Hepatocyte (in vitro differentiated cells): Measurements from ENCODE around the gene CLEC3A. TPM values are rescaled to one million over a fixed set of nuclear protein-coding genes. Genes with fewer than 3 reads are reported as not detected.
A peak's percentile ranks its signal among the peaks of the same experiment; 100 is the strongest.
"Not testable (repeated sequence)": the region's sequence is repeated elsewhere in the genome, so short reads cannot be mapped to it uniquely, and the experiment has no call there.

Experiments used
- DNase-seq: peaks from one replicate; pipeline ENCODE4 v3.0.0-alpha.2; 2016; ENCODE audit warnings: low spot score
- H2AFZ ChIP-seq: fragments of 200-600 bp; sonication (generic); 2 replicates; pipeline ENCODE4 v1.6.0; 2016; ENCODE audit warnings: antibody characterized with exemption, mild to moderate bottlenecking
- H3K27ac ChIP-seq: fragments of 200-600 bp; sonication (generic); 2 replicates; pipeline ENCODE4 v1.5.1; 2016; ENCODE audit warnings: mild to moderate bottlenecking
- H3K27me3 ChIP-seq: fragments of 200-600 bp; sonication (generic); 2 replicates; pipeline ENCODE4 v1.6.1; 2016
- H3K36me3 ChIP-seq: fragments of 200-600 bp; sonication (generic); replicated peaks from 2 replicates; pipeline ENCODE4 v1.5.1; 2016; ENCODE audit warnings: low read depth; ENCODE audit not compliant: insufficient read depth
- H3K4me1 ChIP-seq: fragments of 200-600 bp; sonication (generic); 2 replicates; pipeline ENCODE4 v1.5.1; 2016; ENCODE audit warnings: mild to moderate bottlenecking, moderate library complexity; ENCODE audit not compliant: insufficient read depth
- H3K4me2 ChIP-seq: fragments of 200-600 bp; sonication (generic); 2 replicates; pipeline ENCODE4 v1.6.0; 2016
- H3K4me3 ChIP-seq: fragments of 200-600 bp; sonication (generic); 2 replicates; pipeline ENCODE4 v1.5.1; 2016; ENCODE audit warnings: mild to moderate bottlenecking
- H3K79me2 ChIP-seq: fragments of 200-600 bp; sonication (generic); 2 replicates; pipeline ENCODE4 v1.6.0; 2017; ENCODE audit warnings: mild to moderate bottlenecking
- H3K9me2 ChIP-seq: fragments of 200-600 bp; sonication (generic); replicated peaks from 2 replicates; pipeline ENCODE4 v1.6.0; 2017; ENCODE audit warnings: mild to moderate bottlenecking; ENCODE audit not compliant: insufficient read depth
- H3K9me3 ChIP-seq: fragments of 200-600 bp; sonication (generic); 2 replicates; pipeline ENCODE4 v1.5.1; 2016; ENCODE audit warnings: low read depth, mild to moderate bottlenecking
- H4K20me1 ChIP-seq: fragments of 200-600 bp; sonication (generic); 2 replicates; pipeline ENCODE4 v1.6.0; 2016; ENCODE audit warnings: mild to moderate bottlenecking; ENCODE audit not compliant: insufficient read depth, poor library complexity, severe bottlenecking
- CTCF ChIP-seq: fragments of 200-600 bp; sonication (generic); IDR thresholded peaks from 2 replicates; pipeline ENCODE4 v1.5.1; 2016; ENCODE audit warnings: antibody characterized with exemption, mild to moderate bottlenecking; ENCODE audit not compliant: poor library complexity
- EZH2 ChIP-seq: fragments of 200-600 bp; sonication (generic); IDR thresholded peaks from 2 replicates; pipeline ENCODE4 v1.6.1; 2016; ENCODE audit warnings: antibody characterized with exemption, mild to moderate bottlenecking, borderline replicate concordance
- EZH2phosphoT487 ChIP-seq: fragments of 200-600 bp; sonication (generic); IDR thresholded peaks from one replicate; pipeline ENCODE4 v1.6.1; 2018; ENCODE audit warnings: antibody characterized with exemption, mild to moderate bottlenecking, low read depth, moderate library complexity; ENCODE audit not compliant: unreplicated experiment, severe bottlenecking
- WGBS: methylation state at CpG from one replicate; pipeline ENCODE4 v1.1.6; 2016; ENCODE audit warnings: low lambda C conversion rate; ENCODE audit errors: missing lambda C conversion rate; 5-methylcytosine and 5-hydroxymethylcytosine counted together
- polyA plus RNA-seq: library from polyadenylated mRNA; unstranded; fragments of >200 nt; fragmentation: Nextera tagmentation; extraction: Ambion mirVana; gene quantifications from 2 replicates; pipeline ENCODE4 v1.2.1, GENCODE V29; 2016
- total RNA-seq: library from RNA; depleted of rRNA; stranded (reverse); fragments of >200 nt; gene quantifications from 2 replicates; pipeline ENCODE4 v1.2.3, GENCODE V29; 2014

The CLEC3A gene
- total and polyA plus RNA-seq, 2 experiments from 2014 or later, result 3.5 to 3.8 TPM

GRCh38 chr16:77989846-77990245 lies 32.5 kb upstream of the CLEC3A start:
- no peak for DNase-seq
- no peaks in the 10 kb centered on the region for H3K36me3 ChIP-seq
- TF ChIP-seq EZH2 (no peak), EZH2phosphoT487 (no peak), CTCF (no peak)
- H3K4me2 ChIP-seq, result no peak overlapping the region
- no peaks in the 10 kb centered on the region for H3K9me3 ChIP-seq
- H3K9me2 ChIP-seq, result no peaks in the 10 kb centered on the region
- H3K27me3 ChIP-seq, result no peaks in the 10 kb centered on the region
- H3K79me2 ChIP-seq, result no peaks in the 10 kb centered on the region
- H2AFZ ChIP-seq, result no peak overlapping the region
- no peaks in the 10 kb centered on the region for H4K20me1 ChIP-seq
- 79% methylated on average over 4 of the region's 4 CpGs for WGBS
- H3K4me1 ChIP-seq, result peaks cover 4% of the 10 kb centered on the region
- no peak overlapping the region for H3K4me3 ChIP-seq
- no peak overlapping the region for H3K27ac ChIP-seq

GRCh38 chr16:77991701-77992100 lies 30.6 kb upstream of the CLEC3A start:
- Histone ChIP-seq H3K4me3 (no peak overlapping the region), H3K9me2 (no peaks in the 10 kb centered on the region), H3K4me1 (peaks cover 4% of the 10 kb centered on the region), H2AFZ (no peak overlapping the region), H3K79me2 (no peaks in the 10 kb centered on the region), H3K27ac (peak overlapping the region; percentile 74), H4K20me1 (no peaks in the 10 kb centered on the region), H3K27me3 (no peaks in the 10 kb centered on the region), H3K9me3 (no peaks in the 10 kb centered on the region), H3K4me2 (no peak overlapping the region), H3K36me3 (no peaks in the 10 kb centered on the region)
- DNase-seq, result no peak
- no peak for TF ChIP-seq EZH2
- TF ChIP-seq CTCF, result no peak
- 12% methylated on average over 4 of the region's 4 CpGs for WGBS

DNA sequence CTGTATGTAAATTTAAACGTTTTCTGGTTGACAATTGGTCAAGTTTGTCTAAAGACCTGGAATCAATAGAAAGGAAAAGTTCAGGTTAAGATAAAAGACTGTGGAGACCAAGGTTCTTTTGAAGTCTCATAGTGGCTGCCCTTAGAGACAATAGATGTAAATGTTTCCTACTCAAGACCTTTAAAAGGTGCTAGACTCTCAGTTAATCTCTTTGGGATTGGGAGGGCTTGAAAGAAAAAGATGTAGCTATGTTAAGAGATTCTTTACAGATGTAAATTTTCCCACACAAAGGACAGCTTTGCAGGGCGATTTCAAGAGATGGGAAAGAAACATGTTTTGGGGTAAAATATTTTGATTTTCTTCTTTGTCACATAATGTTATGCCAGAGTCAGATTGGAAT lies 30.0 kb upstream of the CLEC3A start:
- WGBS, result 16% methylated on average over 2 of the region's 2 CpGs

GRCh38 chr16:77993111-77993985 lies 29.0 kb upstream of the CLEC3A start:
- WGBS, result 26% methylated on average over 6 of the region's 6 CpGs
- Histone ChIP-seq H3K4me1 (peaks cover 4% of the 10 kb centered on the region), H3K79me2 (no peaks in the 10 kb centered on the region), H3K36me3 (no peaks in the 10 kb centered on the region), H3K27me3 (no peaks in the 10 kb centered on the region), H4K20me1 (no peaks in the 10 kb centered on the region), H3K9me2 (no peaks in the 10 kb centered on the region), H3K4me3 (no peak overlapping the region), H3K27ac (peak overlapping the region; percentile 74), H3K9me3 (no peaks in the 10 kb centered on the region), H3K4me2 (peak overlapping the region; percentile 59), H2AFZ (no peak overlapping the region)
- DNase-seq, result peak; percentile 49
- TF ChIP-seq EZH2, result no peak
- no peak for TF ChIP-seq EZH2phosphoT487
- TF ChIP-seq CTCF, result no peak

More for the DNA sequence above, 30.0 kb upstream of the CLEC3A start:
- not testable (repeated sequence) for H3K36me3 ChIP-seq, H2AFZ ChIP-seq, H3K4me1 ChIP-seq, H3K4me2 ChIP-seq, H3K79me2 ChIP-seq, H3K9me3 ChIP-seq, H3K9me2 ChIP-seq, DNase-seq, H3K4me3 ChIP-seq, H3K27me3 ChIP-seq, H4K20me1 ChIP-seq
- peak overlapping the region; percentile 74 for H3K27ac ChIP-seq
